ENCODE data around the gene WRNIP1. TPM values are rescaled to one million over a fixed set of nuclear protein-coding genes. Genes with fewer than 3 reads are reported as not detected.

Gene WRNIP1
- total RNA-seq, 1 donor from 2014 or later: 73.6 TPM

DNA sequence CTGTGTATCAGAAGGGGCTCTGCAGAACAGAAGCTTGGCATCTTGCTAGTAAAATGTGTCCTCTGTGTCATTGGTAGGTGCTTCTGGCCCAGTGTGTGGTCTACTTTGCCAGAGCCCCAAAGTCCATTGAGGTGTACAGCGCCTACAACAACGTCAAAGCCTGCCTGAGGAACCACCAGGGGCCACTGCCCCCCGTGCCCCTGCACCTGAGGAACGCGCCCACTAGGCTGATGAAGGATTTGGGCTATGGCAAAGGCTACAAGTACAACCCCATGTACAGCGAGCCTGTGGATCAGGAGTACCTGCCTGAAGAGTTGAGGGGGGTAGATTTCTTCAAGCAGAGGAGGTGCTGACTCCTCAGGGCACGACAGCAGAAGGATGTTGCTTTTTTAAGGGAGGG is 19.7 kb downstream of the WRNIP1 start:
- DNase-seq (ENCODE audit: low read depth): no peak
- Histone ChIP-seq H3K27me3 (ENCODE audit: control insufficient read depth, insufficient read depth, low read length) (no peaks in the 10 kb centered on the region), H3K36me3 (ENCODE audit: control insufficient read depth, insufficient read depth, low read length) (no peaks in the 10 kb centered on the region), H3K4me3 (ENCODE audit: low read depth, low read length) (no peak overlapping the region)
- TF ChIP-seq, protein P1, sequence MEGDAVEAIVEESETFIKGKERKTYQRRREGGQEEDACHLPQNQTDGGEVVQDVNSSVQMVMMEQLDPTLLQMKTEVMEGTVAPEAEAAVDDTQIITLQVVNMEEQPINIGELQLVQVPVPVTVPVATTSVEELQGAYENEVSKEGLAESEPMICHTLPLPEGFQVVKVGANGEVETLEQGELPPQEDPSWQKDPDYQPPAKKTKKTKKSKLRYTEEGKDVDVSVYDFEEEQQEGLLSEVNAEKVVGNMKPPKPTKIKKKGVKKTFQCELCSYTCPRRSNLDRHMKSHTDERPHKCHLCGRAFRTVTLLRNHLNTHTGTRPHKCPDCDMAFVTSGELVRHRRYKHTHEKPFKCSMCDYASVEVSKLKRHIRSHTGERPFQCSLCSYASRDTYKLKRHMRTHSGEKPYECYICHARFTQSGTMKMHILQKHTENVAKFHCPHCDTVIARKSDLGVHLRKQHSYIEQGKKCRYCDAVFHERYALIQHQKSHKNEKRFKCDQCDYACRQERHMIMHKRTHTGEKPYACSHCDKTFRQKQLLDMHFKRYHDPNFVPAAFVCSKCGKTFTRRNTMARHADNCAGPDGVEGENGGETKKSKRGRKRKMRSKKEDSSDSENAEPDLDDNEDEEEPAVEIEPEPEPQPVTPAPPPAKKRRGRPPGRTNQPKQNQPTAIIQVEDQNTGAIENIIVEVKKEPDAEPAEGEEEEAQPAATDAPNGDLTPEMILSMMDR (IDR thresholded peaks at IDR 0.05; ENCODE audit: insufficient read depth, low read length, poor library complexity, severe bottlenecking): no peak

DNA sequence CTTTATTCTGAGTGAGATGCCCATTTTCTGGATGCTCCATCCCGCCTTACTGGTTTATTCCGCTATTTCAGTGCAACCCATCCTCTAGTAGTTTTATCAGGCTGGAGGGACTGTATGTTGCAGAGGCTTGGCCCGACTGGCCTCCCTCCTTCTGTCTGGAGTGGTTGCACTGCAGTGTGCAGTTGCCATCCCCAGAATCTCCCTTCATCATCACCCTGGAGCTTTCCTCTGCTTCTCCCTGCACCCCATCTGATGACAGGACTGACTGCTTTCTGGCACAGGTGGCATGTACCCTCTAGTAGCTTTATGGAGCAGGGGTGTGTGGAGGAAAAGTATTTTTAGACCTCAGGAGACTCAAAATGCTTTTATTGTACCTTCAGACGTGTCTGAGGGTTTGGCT is 21.1 kb downstream of the WRNIP1 start:
- no peak overlapping the region for H3K4me3 ChIP-seq (ENCODE audit: low read depth, low read length)
- TF ChIP-seq, protein P1 (IDR thresholded peaks at IDR 0.05; ENCODE audit: insufficient read depth, low read length, poor library complexity, severe bottlenecking): no peak
- DNase-seq (ENCODE audit: low read depth): no peak
- H3K36me3 ChIP-seq (ENCODE audit: control insufficient read depth, insufficient read depth, low read length): no peaks in the 10 kb centered on the region
- no peaks in the 10 kb centered on the region for H3K27me3 ChIP-seq (ENCODE audit: control insufficient read depth, insufficient read depth, low read length)

DNA sequence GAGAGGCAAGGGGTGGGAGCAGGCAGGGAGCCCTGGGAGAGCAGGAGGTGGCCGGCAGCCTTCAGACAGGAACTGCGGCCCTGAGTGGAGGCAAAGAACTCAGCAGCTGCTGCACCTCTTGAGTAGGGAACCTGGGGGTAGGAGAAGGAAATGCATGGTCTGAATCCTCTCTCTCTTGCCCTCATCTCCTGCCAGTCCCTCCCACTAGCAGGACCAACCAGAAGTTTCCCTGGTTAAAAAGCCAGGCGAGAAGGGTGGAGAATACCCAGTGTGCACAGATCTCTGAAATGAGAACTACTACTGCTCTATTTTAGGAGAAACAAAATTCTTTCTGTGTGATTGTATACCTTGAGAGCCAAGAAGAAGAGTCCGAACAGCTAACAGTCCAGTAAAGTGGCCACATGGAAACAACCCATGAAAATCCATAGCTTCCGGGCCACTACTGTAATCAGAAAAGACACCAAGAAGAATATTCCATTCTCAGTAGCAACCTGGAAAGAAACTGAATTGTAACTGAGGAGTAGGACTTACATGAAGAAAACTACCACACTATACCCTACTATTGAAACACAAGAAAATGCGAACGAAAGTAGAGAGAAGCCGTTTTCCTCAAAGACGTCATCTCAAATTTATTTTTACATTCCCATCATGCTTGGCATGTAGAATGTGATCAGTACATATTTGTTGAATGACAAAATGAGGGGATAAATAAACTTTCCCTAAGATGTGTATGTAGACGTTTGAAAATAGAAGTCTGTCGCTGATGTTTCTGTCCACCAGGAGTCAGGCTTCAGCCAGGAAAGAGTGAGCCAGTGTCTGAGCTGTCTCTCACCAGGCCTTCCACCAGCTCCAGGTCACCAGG is 25.6 kb downstream of the WRNIP1 start:
- TF ChIP-seq, protein P1 (IDR thresholded peaks at IDR 0.05; ENCODE audit: insufficient read depth, low read length, poor library complexity, severe bottlenecking): peak; percentile 82
- no peak for DNase-seq (ENCODE audit: low read depth)
- Histone ChIP-seq H3K4me3 (ENCODE audit: low read depth, low read length) (no peak overlapping the region), H3K36me3 (ENCODE audit: control insufficient read depth, insufficient read depth, low read length) (no peaks in the 10 kb centered on the region), H3K27me3 (ENCODE audit: control insufficient read depth, insufficient read depth, low read length) (no peaks in the 10 kb centered on the region)

DNA sequence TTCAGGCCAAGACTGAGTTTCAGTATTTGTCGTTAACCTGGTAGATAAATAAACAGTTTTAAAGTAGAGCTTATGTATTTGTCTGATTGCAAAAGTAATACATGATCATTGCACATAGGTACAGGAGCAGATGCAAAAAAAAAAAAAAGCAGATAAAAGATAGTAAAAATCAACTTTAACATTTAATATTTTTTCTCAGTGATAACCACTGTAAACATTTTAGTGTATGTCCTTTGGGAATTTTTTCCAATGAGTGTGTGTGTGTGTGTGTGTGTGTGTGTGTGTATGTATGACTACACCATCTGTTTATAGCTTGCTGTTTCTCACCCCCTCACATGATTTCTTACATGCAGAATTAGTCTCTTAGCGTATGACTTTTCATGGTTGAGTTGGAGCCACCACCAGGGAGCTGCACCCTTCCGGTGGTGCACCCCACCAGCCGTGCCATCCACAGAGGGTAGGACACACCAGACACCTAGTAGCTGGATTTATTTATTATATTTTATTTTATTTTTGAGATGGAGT is 26.3 kb downstream of the WRNIP1 start:
- TF ChIP-seq, protein P1 (IDR thresholded peaks at IDR 0.05; ENCODE audit: insufficient read depth, low read length, poor library complexity, severe bottlenecking): no peak
- Histone ChIP-seq H3K4me3 (ENCODE audit: low read depth, low read length) (no peak overlapping the region), H3K36me3 (ENCODE audit: control insufficient read depth, insufficient read depth, low read length) (no peaks in the 10 kb centered on the region), H3K27me3 (ENCODE audit: control insufficient read depth, insufficient read depth, low read length) (no peaks in the 10 kb centered on the region)
- DNase-seq (ENCODE audit: low read depth): no peak

DNA sequence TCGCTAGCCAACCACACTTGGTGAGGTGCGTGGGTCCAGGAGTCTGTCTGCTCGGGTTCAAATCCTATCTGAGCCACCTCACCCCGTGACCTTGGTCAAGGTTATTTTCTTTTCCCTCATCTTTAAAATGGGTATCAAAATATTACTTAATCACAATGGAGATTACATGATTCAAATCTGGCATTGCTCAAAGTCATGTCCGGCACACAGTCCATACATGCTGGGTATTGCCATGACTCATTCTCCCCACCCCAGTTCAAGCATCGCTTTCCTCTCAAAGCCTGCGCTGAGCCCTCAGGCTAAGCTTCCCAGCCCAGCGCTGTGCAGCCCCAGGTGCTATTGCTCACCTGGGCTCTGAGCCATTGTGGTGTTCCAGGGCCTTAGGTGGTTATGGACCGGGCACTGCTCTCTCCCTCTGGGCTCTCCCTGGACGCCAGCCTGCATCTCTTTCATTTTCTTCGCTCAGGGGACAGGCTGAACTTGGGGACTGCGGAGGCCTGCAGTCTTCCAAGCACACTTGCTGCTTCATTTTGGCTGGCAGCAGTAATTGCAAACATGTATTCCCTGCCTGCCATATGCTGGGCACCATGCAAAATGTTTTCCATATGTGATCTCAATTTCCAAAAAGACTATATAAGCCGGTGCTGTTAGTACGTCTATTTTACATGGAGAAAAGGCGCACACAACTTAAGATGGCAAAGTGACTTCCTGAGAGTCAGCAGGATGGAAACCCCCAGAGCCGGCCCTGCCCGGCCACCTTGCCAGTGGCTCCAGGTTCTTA is 27.3 kb downstream of the WRNIP1 start:
- TF ChIP-seq, protein P1 (IDR thresholded peaks at IDR 0.05; ENCODE audit: insufficient read depth, low read length, poor library complexity, severe bottlenecking): no peak
- no peak for DNase-seq (ENCODE audit: low read depth)

More for the DNA sequence above, 27.3 kb downstream of the WRNIP1 start:
- no peaks in the 10 kb centered on the region for H3K36me3 ChIP-seq (ENCODE audit: control insufficient read depth, insufficient read depth, low read length)
- no peak overlapping the region for H3K4me3 ChIP-seq (ENCODE audit: low read depth, low read length)
- no peaks in the 10 kb centered on the region for H3K27me3 ChIP-seq (ENCODE audit: control insufficient read depth, insufficient read depth, low read length)

Data from kidney epithelial cell (primary cell).